Psoas muscle (tissue), 8 donors: ENCODE results near the gene NOL9. TPM values are rescaled to one million over a fixed set of nuclear protein-coding genes. Genes with fewer than 3 reads are reported as not detected.
A peak's percentile ranks its signal among the peaks of the same experiment; 100 is the strongest.

Experiments
- ATAC-seq, 4 donors: fragments of 200-7000 bp; cut with Tn5 transposase; one replicate each; pipeline ENCODE4 v1.9.1; 2020; ENCODE audit warnings: moderate library complexity in 3 of 4, mild to moderate bottlenecking in 2 of 4
- DNase-seq, 2 donors: peaks; one replicate each; pipeline ENCODE4 v3.0.0-alpha.2; 2020
- H3K27ac ChIP-seq: fragments of 200-600 bp; one replicate; pipeline ENCODE4 v1.8.0; 2022
- H3K27me3 ChIP-seq, 3 donors: fragments of 200-600 bp in 1 of 3; one replicate each; pipeline versions ENCODE4 v1.6.1 to v1.8.0; 2013 to 2022; ENCODE audit warnings: low read length in 2 of 3, mild to moderate bottlenecking in 2 of 3, moderate library complexity in 1 of 3; ENCODE audit not compliant: insufficient read depth in 3 of 3
- H3K36me3 ChIP-seq, 2 donors: fragments of 200-600 bp in 1 of 2; one replicate each; pipeline versions ENCODE4 v1.6.1 to v1.8.0; 2013 to 2022; ENCODE audit warnings: low read depth in 1 of 2, mild to moderate bottlenecking in 1 of 2, moderate library complexity in 1 of 2; ENCODE audit not compliant: insufficient read depth in 1 of 2
- H3K4me1 ChIP-seq: fragments of 200-600 bp; one replicate; pipeline ENCODE4 v1.8.0; 2022
- H3K4me3 ChIP-seq: fragments of 200-600 bp; one replicate; pipeline ENCODE4 v1.8.0; 2022; ENCODE audit warnings: mild to moderate bottlenecking
- H3K9me3 ChIP-seq: fragments of 200-600 bp; one replicate; pipeline ENCODE4 v1.8.0; 2022
- CTCF ChIP-seq: fragments of 200-600 bp; IDR thresholded peaks from one replicate; pipeline ENCODE4 v1.8.0; 2022; ENCODE audit warnings: antibody characterized with exemption
- WGBS, 3 donors: extraction: QIAGEN DNeasy Blood & Tissue Kit; methylation state at CpG; one replicate each; pipeline versions ENCODE4 v1.1.6 to v1.1.7; 2013; 5-methylcytosine and 5-hydroxymethylcytosine counted together
- intact Hi-C, 2 donors: fragments of 100-400 bp; cut with DNase I; formaldehyde crosslinking; loops; one replicate each; pipeline versions ENCODE4 v1.11.0 to v1.14.2; 2022
- polyA plus RNA-seq, 3 donors: library from polyadenylated mRNA; stranded (reverse); fragments of 200-250 nt; gene quantifications; one replicate each; pipeline ENCODE4 v1.2.3, GENCODE V29; 2013
- total RNA-seq, 4 donors: library from RNA; stranded (reverse); fragmentation: NEBNext Ultra II Directional in 2 of 4; extraction: Animal tissue kit (Norgen Biotek cat#: 25700) in 2 of 4; gene quantifications; one replicate each; pipeline versions ENCODE4 v1.2.1 to v1.2.4, GENCODE V29; 2021 to 2023
- donor health status: healthy with polysubstance abuse.
- donor health status: DM: no; HTN: no; CAD: no; lungs with moderate emphysema.
- donor health status: Bipolar disorder and iron deficiency.
- donor health status: healthy.
- donor health status: DM: yes; HTN: yes; CAD: no.
- donor health status: DM: no; HTN: no; CAD: no.
- donor health status: DM: no; HTN: no; CAD: no.
- donor health status: DM: yes; HTN: yes; CAD: no.

The NOL9 gene
- total and polyA plus RNA-seq, 7 donors: 5.0 to 26.1 (median 17.1) TPM

- intact Hi-C loops: no loop called here
- peaks cover 4 to 47% of the 10 kb centered on the region in 2 donors for H3K36me3 ChIP-seq
Observed at GRCh38 chr1:6599141-6599975, 45.0 kb upstream of the NOL9 start.

GRCh38 chr1:6597777-6598131, 43.4 kb upstream of the NOL9 start:
- Histone ChIP-seq H3K27me3 (no peaks in the 10 kb centered on the region), H3K27ac (peak overlapping the region; percentile 98), H3K4me1 (peaks cover 51% of the 10 kb centered on the region), H3K36me3 (peaks cover 7 to 63% of the 10 kb centered on the region in 2 donors), H3K4me3 (peak overlapping the region; percentile 87), H3K9me3 (no peaks in the 10 kb centered on the region)
- no peak for ATAC-seq
- DNase-seq: no peak
- WGBS, 3 donors: 24 to 39% (median 26%) methylated on average over 6 of the region's 6 CpGs
- intact Hi-C loops: no loop called here
- no peak for TF ChIP-seq CTCF

More at GRCh38 chr1:6599141-6599975, 45.0 kb upstream of the NOL9 start:
- H3K27me3 ChIP-seq: no peaks in the 10 kb centered on the region
- TF ChIP-seq CTCF: no peak
- H3K4me1 ChIP-seq: peaks cover 47% of the 10 kb centered on the region
- H3K27ac ChIP-seq: peak overlapping the region; percentile 98
- peak in 2 of 4 donors; percentile 0 to 3 for ATAC-seq
- 33 to 54% (median 43%) methylated on average over 31 of the region's 31 CpGs for WGBS, 3 donors
- H3K9me3 ChIP-seq: no peaks in the 10 kb centered on the region
- peak overlapping the region; percentile 87 for H3K4me3 ChIP-seq
- DNase-seq: peak; percentile 43 to 75

GRCh38 chr1:6596886-6597776, 42.8 kb upstream of the NOL9 start:
- Histone ChIP-seq H3K27ac (peak overlapping the region; percentile 98), H3K27me3 (no peaks in the 10 kb centered on the region), H3K4me1 (peaks cover 57% of the 10 kb centered on the region), H3K9me3 (no peaks in the 10 kb centered on the region), H3K36me3 (peaks cover 7 to 69% of the 10 kb centered on the region in 2 donors), H3K4me3 (peak overlapping the region; percentile 87)
- intact Hi-C loops: no loop called here
- no peak for TF ChIP-seq CTCF
- WGBS, 3 donors: 32 to 55% (median 33%) methylated on average over 15 of the region's 15 CpGs
- DNase-seq: no peak
- peak in 1 of 4 donors; percentile 2 for ATAC-seq

- H3K4me1 ChIP-seq: peaks cover 65% of the 10 kb centered on the region
- ATAC-seq (no peak), DNase-seq (no peak)
- WGBS, 3 donors: 37 to 59% (median 54%) methylated on average over 7 of the region's 7 CpGs
- peaks cover 7 to 77% of the 10 kb centered on the region in 2 donors for H3K36me3 ChIP-seq
- H3K4me3 ChIP-seq: peak overlapping the region; percentile 87
- peak overlapping the region; percentile 98 for H3K27ac ChIP-seq
- H3K27me3 ChIP-seq: no peaks in the 10 kb centered on the region
- intact Hi-C loops: no loop called here
- no peaks in the 10 kb centered on the region for H3K9me3 ChIP-seq
- TF ChIP-seq CTCF: no peak
Observed at GRCh38 chr1:6596351-6596750, 42.0 kb upstream of the NOL9 start.
